ENCODE results near the gene ADCY7.

ADCY7 gene

DNA sequence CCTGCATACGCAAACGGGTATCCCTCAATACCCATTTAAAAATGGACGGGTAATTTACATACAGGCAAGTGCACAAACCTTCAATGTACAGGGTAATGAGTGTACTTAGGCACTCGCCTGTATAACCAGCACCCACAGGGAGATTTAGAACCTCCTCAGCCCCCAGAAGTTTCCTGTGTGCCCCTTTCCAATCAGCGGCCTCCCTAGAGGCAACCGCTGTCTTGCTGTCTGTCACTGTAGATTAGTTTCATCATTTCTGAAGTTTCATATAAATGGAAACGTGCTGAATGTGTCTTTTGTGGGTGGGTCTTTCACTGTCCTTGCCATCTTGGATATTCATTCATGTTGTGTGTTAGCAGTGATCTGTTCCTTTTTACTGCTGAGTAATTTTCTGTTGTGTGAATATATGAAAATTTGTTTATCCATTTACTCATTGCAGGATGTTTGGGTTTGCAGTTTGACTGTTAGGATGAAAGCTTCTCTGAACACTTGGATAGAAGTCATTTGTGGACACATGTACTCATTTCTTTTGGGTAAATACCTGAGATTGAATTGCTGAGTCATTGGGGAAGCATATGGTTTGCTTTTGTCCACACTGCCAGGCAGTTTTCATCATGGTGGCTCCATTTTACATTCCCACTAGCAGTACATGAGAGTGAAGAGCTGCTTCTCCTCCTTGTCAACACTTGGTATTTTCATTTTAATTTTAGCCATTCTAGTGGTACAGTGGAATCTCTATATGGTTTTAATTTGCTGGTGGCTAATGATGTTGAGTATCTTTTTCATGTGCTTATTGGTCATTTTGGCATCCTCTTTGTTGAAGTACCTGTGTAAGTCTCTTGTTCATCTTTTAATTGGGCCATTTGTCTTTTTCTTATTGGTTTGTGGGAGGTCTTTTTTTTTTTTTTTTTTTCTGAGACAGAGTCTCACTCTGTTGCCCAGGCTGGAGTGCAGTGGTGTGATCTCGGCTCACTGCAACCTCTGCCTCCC lies 2.1 kb upstream of the ADCY7 start:
- no peak overlapping the region for H4K12ac ChIP-seq (ENCODE audit: low read depth, low read length)
- no peak overlapping the region for H3K9ac ChIP-seq (ENCODE audit: low read length)
- H4K8ac ChIP-seq (ENCODE audit: low read depth, low read length) = no peak overlapping the region
- H4K91ac ChIP-seq (ENCODE audit: low read depth, low read length) = no peak overlapping the region
- H3K36me3 ChIP-seq (ENCODE audit: control insufficient read depth in 1 of 2, insufficient read depth in 2 of 2, low read length in 2 of 2) = no peaks in the 10 kb centered on the region
- no peak overlapping the region for H2AK5ac ChIP-seq (ENCODE audit: low read length)
- no peaks in the 10 kb centered on the region for H3K9me3 ChIP-seq (ENCODE audit: insufficient read depth, low read depth, low read length)
- no peak overlapping the region for H3K27ac ChIP-seq (ENCODE audit: low read depth, low read length)
- H2BK120ac ChIP-seq (ENCODE audit: insufficient read depth, low read length, poor library complexity) = no peak overlapping the region
- no peak overlapping the region for H2BK5ac ChIP-seq (ENCODE audit: low read depth, low read length, poor library complexity)
- H3K4me2 ChIP-seq (ENCODE audit: low read length) = no peak overlapping the region
- H3K27me3 ChIP-seq (ENCODE audit: insufficient read depth, low read length) = no peaks in the 10 kb centered on the region
- H2AFZ ChIP-seq (ENCODE audit: insufficient read depth, low read length, poor library complexity) = no peak overlapping the region
- no peak overlapping the region for H3K18ac ChIP-seq (ENCODE audit: low read length)
- H3K4me3 ChIP-seq (ENCODE audit: low read depth, low read length) = no peak overlapping the region
- H2BK12ac ChIP-seq (ENCODE audit: low read length) = no peak overlapping the region
- peaks cover 8% of the 10 kb centered on the region for H3K79me1 ChIP-seq (ENCODE audit: low read length)
- no peak overlapping the region for H3K23ac ChIP-seq (ENCODE audit: low read length)
- no peak overlapping the region for H3K14ac ChIP-seq (ENCODE audit: low read length)
- DNase-seq = no peak
- H3K4me1 ChIP-seq (ENCODE audit: control insufficient read depth in 1 of 2, insufficient read depth in 2 of 2, low read length in 2 of 2) = peaks cover 11 to 16% of the 10 kb centered on the region in 2 experiments
- H3K4ac ChIP-seq (ENCODE audit: low read depth, low read length) = no peak overlapping the region
- no peaks in the 10 kb centered on the region for H3K79me2 ChIP-seq (ENCODE audit: control insufficient read depth, insufficient read depth, low read length, poor library complexity)
- whole genome bisulfite sequencing (ENCODE audit: extremely low coverage, insufficient coverage, insufficient read length) = no CpG with 5 or more reads among the region's 8 CpGs

DNA sequence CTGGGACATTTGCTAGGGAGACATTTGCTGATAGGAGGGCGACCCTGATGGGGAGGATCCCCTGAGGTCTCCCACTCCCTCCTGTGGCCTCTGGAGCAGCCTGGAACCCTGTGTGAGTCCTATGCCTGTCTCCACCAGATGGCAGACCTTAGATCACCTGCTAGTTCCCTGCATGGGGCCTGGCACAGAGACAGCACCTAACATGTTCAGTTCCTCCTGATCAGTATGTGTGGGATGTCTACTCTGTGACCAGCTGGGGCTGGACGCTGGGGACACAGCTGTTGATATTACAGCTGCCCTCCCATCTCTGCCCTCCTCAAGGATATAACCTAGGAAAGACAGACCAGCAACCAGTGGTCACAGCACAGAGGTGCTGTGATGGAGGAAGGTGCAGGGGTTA lies 1.1 kb upstream of the ADCY7 start:
- Histone ChIP-seq H4K91ac (ENCODE audit: low read depth, low read length) (peak overlapping the region; percentile 87), H3K79me1 (ENCODE audit: low read length) (peaks cover 8% of the 10 kb centered on the region), H2BK5ac (ENCODE audit: low read depth, low read length, poor library complexity) (no peak overlapping the region), H3K27me3 (ENCODE audit: insufficient read depth, low read length) (no peaks in the 10 kb centered on the region), H3K4me1 (ENCODE audit: control insufficient read depth in 1 of 2, insufficient read depth in 2 of 2, low read length in 2 of 2) (peaks cover 11 to 16% of the 10 kb centered on the region in 2 experiments), H3K4ac (ENCODE audit: low read depth, low read length) (no peak overlapping the region), H3K9me3 (ENCODE audit: insufficient read depth, low read depth, low read length) (no peaks in the 10 kb centered on the region), H3K4me2 (ENCODE audit: low read length) (no peak overlapping the region), H2BK120ac (ENCODE audit: insufficient read depth, low read length, poor library complexity) (no peak overlapping the region), H4K12ac (ENCODE audit: low read depth, low read length) (no peak overlapping the region), H3K79me2 (ENCODE audit: control insufficient read depth, insufficient read depth, low read length, poor library complexity) (no peaks in the 10 kb centered on the region), H2BK12ac (ENCODE audit: low read length) (peak overlapping the region; percentile 86), H3K27ac (ENCODE audit: low read depth, low read length) (no peak overlapping the region), H2AFZ (ENCODE audit: insufficient read depth, low read length, poor library complexity) (peak overlapping the region; percentile 5), H3K18ac (ENCODE audit: low read length) (no peak overlapping the region), H3K14ac (ENCODE audit: low read length) (no peak overlapping the region), H3K4me3 (ENCODE audit: low read depth, low read length) (no peak overlapping the region), H3K36me3 (ENCODE audit: control insufficient read depth in 1 of 2, insufficient read depth in 2 of 2, low read length in 2 of 2) (no peaks in the 10 kb centered on the region), H2AK5ac (ENCODE audit: low read length) (no peak overlapping the region), H3K23ac (ENCODE audit: low read length) (no peak overlapping the region), H3K9ac (ENCODE audit: low read length) (no peak overlapping the region), H4K8ac (ENCODE audit: low read depth, low read length) (no peak overlapping the region)
- DNase-seq = no peak
- WGBS (ENCODE audit: extremely low coverage, insufficient coverage, insufficient read length) = no CpG with 5 or more reads among the region's 2 CpGs

DNA sequence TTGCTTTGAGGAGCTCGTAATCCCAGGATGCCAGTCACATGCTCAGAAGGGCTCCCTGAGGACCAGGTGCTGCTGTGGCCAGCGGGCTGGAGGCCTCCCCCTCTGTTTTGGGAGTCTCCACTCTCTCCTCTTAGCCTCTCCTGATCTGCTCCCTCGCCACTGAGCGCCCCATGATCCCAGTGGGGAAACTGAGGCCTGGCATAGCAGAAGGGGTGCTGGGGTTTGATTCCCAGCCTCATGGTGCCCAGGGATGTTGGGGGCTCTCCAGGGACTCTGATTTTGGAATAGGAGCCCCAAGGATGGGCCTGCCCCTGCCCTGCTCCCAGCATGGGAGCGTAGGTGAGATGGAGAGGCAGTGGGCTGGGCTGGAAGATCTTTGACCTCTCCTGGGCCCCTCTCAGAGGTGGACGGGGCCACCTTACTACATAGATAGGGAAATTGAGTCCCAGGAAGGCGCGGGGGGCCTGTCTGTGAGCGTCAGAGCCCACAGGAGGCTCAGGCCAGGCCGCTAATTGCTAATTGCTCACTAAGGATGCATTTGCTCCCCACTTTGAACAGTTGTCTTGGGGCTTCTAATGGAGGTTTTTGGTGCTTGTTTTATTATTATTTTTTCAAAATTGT lies 525 bp upstream of the ADCY7 start:
- H3K9me3 ChIP-seq (ENCODE audit: insufficient read depth, low read depth, low read length) = no peaks in the 10 kb centered on the region
- peak overlapping the region; percentile 87 for H4K91ac ChIP-seq (ENCODE audit: low read depth, low read length)
- peaks cover 8% of the 10 kb centered on the region for H3K79me1 ChIP-seq (ENCODE audit: low read length)
- peak overlapping the region; percentile 59 for H4K8ac ChIP-seq (ENCODE audit: low read depth, low read length)
- H2BK5ac ChIP-seq (ENCODE audit: low read depth, low read length, poor library complexity) = peak overlapping the region; percentile 44
- H3K4ac ChIP-seq (ENCODE audit: low read depth, low read length) = no peak overlapping the region
- no peaks in the 10 kb centered on the region for H3K36me3 ChIP-seq (ENCODE audit: control insufficient read depth in 1 of 2, insufficient read depth in 2 of 2, low read length in 2 of 2)
- H3K4me3 ChIP-seq (ENCODE audit: low read depth, low read length) = no peak overlapping the region
- no peak overlapping the region for H3K4me2 ChIP-seq (ENCODE audit: low read length)
- H3K4me1 ChIP-seq (ENCODE audit: control insufficient read depth in 1 of 2, insufficient read depth in 2 of 2, low read length in 2 of 2) = peaks cover 11 to 16% of the 10 kb centered on the region in 2 experiments
- peak overlapping the region; percentile 51 for H3K18ac ChIP-seq (ENCODE audit: low read length)
- no peaks in the 10 kb centered on the region for H3K27me3 ChIP-seq (ENCODE audit: insufficient read depth, low read length)
- peak overlapping the region; percentile 64 for H2BK120ac ChIP-seq (ENCODE audit: insufficient read depth, low read length, poor library complexity)
- peak overlapping the region; percentile 76 for H3K14ac ChIP-seq (ENCODE audit: low read length)
- peak overlapping the region; percentile 46 for H3K27ac ChIP-seq (ENCODE audit: low read depth, low read length)
- WGBS (ENCODE audit: extremely low coverage, insufficient coverage, insufficient read length) = no CpG with 5 or more reads among the region's 10 CpGs
- H3K23ac ChIP-seq (ENCODE audit: low read length) = no peak overlapping the region
- H3K79me2 ChIP-seq (ENCODE audit: control insufficient read depth, insufficient read depth, low read length, poor library complexity) = no peaks in the 10 kb centered on the region
- no peak overlapping the region for H4K12ac ChIP-seq (ENCODE audit: low read depth, low read length)
- no peak overlapping the region for H3K9ac ChIP-seq (ENCODE audit: low read length)
- H2BK12ac ChIP-seq (ENCODE audit: low read length) = peak overlapping the region; percentile 86
- H2AFZ ChIP-seq (ENCODE audit: insufficient read depth, low read length, poor library complexity) = peak overlapping the region; percentile 5
- DNase-seq = no peak
- H2AK5ac ChIP-seq (ENCODE audit: low read length) = peak overlapping the region; percentile 48

DNA sequence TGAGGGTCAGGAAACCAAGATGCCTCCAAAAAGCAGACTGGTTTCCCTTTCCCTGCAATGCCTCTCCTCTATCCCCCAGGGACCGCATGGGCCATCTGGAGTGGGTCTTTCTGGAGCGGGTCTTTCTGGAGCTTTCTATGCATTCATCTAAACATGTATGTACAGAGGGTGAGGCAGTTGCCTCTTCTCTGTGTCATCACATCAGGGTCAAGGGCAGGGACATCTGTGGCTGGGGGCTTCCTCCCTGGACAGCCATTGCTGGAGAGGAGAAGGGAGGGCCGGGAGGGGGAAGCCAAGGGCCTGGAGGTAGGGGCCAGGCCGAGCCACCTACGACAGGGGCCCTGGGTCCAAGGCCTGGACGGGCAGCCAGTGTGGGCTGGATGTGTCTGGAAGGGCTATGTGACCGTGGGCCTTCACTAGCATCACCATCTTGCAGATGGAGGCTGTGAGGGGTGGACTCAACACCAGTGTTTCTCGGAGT lies 840 bp downstream of the ADCY7 start:
- WGBS (ENCODE audit: extremely low coverage, insufficient coverage, insufficient read length) = no CpG with 5 or more reads among the region's 8 CpGs
- H3K79me1 ChIP-seq (ENCODE audit: low read length) = peaks cover 8% of the 10 kb centered on the region
- no peak overlapping the region for H3K14ac ChIP-seq (ENCODE audit: low read length)
- no peaks in the 10 kb centered on the region for H3K9me3 ChIP-seq (ENCODE audit: insufficient read depth, low read depth, low read length)
- no peak overlapping the region for H3K4me2 ChIP-seq (ENCODE audit: low read length)
- peak overlapping the region; percentile 21 for H2BK120ac ChIP-seq (ENCODE audit: insufficient read depth, low read length, poor library complexity)
- H3K27ac ChIP-seq (ENCODE audit: low read depth, low read length) = no peak overlapping the region
- H4K8ac ChIP-seq (ENCODE audit: low read depth, low read length) = no peak overlapping the region
- H4K12ac ChIP-seq (ENCODE audit: low read depth, low read length) = no peak overlapping the region
- peaks cover 11 to 16% of the 10 kb centered on the region in 2 experiments for H3K4me1 ChIP-seq (ENCODE audit: control insufficient read depth in 1 of 2, insufficient read depth in 2 of 2, low read length in 2 of 2)
- H3K23ac ChIP-seq (ENCODE audit: low read length) = no peak overlapping the region
- no peak overlapping the region for H3K18ac ChIP-seq (ENCODE audit: low read length)
- H3K36me3 ChIP-seq (ENCODE audit: control insufficient read depth in 1 of 2, insufficient read depth in 2 of 2, low read length in 2 of 2) = no peaks in the 10 kb centered on the region
- no peaks in the 10 kb centered on the region for H3K27me3 ChIP-seq (ENCODE audit: insufficient read depth, low read length)
- no peak overlapping the region for H2AFZ ChIP-seq (ENCODE audit: insufficient read depth, low read length, poor library complexity)
- no peaks in the 10 kb centered on the region for H3K79me2 ChIP-seq (ENCODE audit: control insufficient read depth, insufficient read depth, low read length, poor library complexity)
- H3K4me3 ChIP-seq (ENCODE audit: low read depth, low read length) = no peak overlapping the region
- no peak overlapping the region for H4K91ac ChIP-seq (ENCODE audit: low read depth, low read length)
- no peak overlapping the region for H2AK5ac ChIP-seq (ENCODE audit: low read length)
- H3K4ac ChIP-seq (ENCODE audit: low read depth, low read length) = no peak overlapping the region
- H2BK5ac ChIP-seq (ENCODE audit: low read depth, low read length, poor library complexity) = no peak overlapping the region
- no peak overlapping the region for H3K9ac ChIP-seq (ENCODE audit: low read length)
- no peak overlapping the region for H2BK12ac ChIP-seq (ENCODE audit: low read length)
- DNase-seq = no peak

Measured in trophoblast cell (in vitro differentiated cells and primary cell).